PFSK-1 (cell line): Measurements from ENCODE around the gene SCAANT1.

Source experiments
- FOXP2 ChIP-seq: optimal IDR thresholded peaks from 2 replicates; pipeline ENCODE3; 2011; ENCODE audit warnings: borderline replicate concordance, control low read depth, inconsistent platforms; ENCODE audit not compliant: insufficient read depth; ENCODE audit errors: extremely low read length, extremely low read depth
- POLR2AphosphoS5 ChIP-seq: IDR thresholded peaks from 2 replicates; pipeline ENCODE4 v1.6.1; 2012; ENCODE audit warnings: low read depth, mild to moderate bottlenecking, control low read depth, low read length, moderate library complexity
- REST ChIP-seq, 2 experiments: IDR thresholded peaks; 2 replicates each; pipeline versions ENCODE4 v1.6.1 to v1.8.0; 2011 to 2012; ENCODE audit warnings: low read depth in 2 of 2, low read length in 2 of 2, control low read depth in 1 of 2, inconsistent platforms in 1 of 2, mild to moderate bottlenecking in 1 of 2, moderate library complexity in 1 of 2; ENCODE audit not compliant: insufficient read depth in 1 of 2
- SIN3A ChIP-seq: IDR thresholded peaks from 2 replicates; pipeline ENCODE4 v1.6.1; 2012; ENCODE audit warnings: mild to moderate bottlenecking, low read length, moderate library complexity, borderline replicate concordance; ENCODE audit not compliant: insufficient read depth
- TAF1 ChIP-seq: IDR thresholded peaks from 2 replicates; pipeline ENCODE4 v1.6.1; 2012; ENCODE audit warnings: low read length, control low read depth, borderline replicate concordance; ENCODE audit not compliant: insufficient read depth

Gene SCAANT1

GRCh38 chr3:63955036-63955650 lies 43.0 kb upstream of the SCAANT1 start:
- TF ChIP-seq FOXP2 = no peak
- TF ChIP-seq TAF1 = no peak
- no peak for TF ChIP-seq SIN3A
- no peak for TF ChIP-seq POLR2AphosphoS5
- no peak for TF ChIP-seq REST (IDR thresholded peaks at IDR 0.05; ENCODE audit: insufficient read depth in 1 of 2, low read depth in 2 of 2, low read length in 2 of 2)

- TF ChIP-seq REST (IDR thresholded peaks at IDR 0.05; ENCODE audit: insufficient read depth in 1 of 2, low read depth in 2 of 2, low read length in 2 of 2) (no peak), POLR2AphosphoS5 (no peak), TAF1 (no peak), SIN3A (no peak), FOXP2 (no peak)
Measured at GRCh38 chr3:63954182-63954581, 42.0 kb upstream of the SCAANT1 start.

GRCh38 chr3:63952248-63952594 lies 40.0 kb upstream of the SCAANT1 start:
- no peak for TF ChIP-seq FOXP2
- TF ChIP-seq SIN3A = no peak
- no peak for TF ChIP-seq REST (IDR thresholded peaks at IDR 0.05; ENCODE audit: insufficient read depth in 1 of 2, low read depth in 2 of 2, low read length in 2 of 2)
- no peak for TF ChIP-seq TAF1
- no peak for TF ChIP-seq POLR2AphosphoS5

GRCh38 chr3:63951492-63952247 lies 39.5 kb upstream of the SCAANT1 start:
- no peak for TF ChIP-seq REST (IDR thresholded peaks at IDR 0.05; ENCODE audit: insufficient read depth in 1 of 2, low read depth in 2 of 2, low read length in 2 of 2)
- TF ChIP-seq FOXP2 = no peak
- no peak for TF ChIP-seq SIN3A
- TF ChIP-seq POLR2AphosphoS5 = no peak
- no peak for TF ChIP-seq TAF1
